Measurements from ENCODE around the gene INPP4B. TPM values are rescaled to one million over a fixed set of nuclear protein-coding genes. Genes with fewer than 3 reads are reported as not detected.

The INPP4B gene
- polyA plus RNA-seq, 1 experiment: 5.1 TPM

GRCh38 chr4:142104041-142104440 is 742.1 kb downstream of the INPP4B start:
- Histone ChIP-seq H3K9me3 (ENCODE audit: control insufficient read depth, insufficient read depth, low read length) (no peaks in the 10 kb centered on the region), H3K27ac (ENCODE audit: low read depth, low read length) (no peak overlapping the region), H3K27me3 (ENCODE audit: control insufficient read depth, insufficient read depth, low read length) (no peaks in the 10 kb centered on the region), H3K4me3 (ENCODE audit: low read depth, low read length) (no peak overlapping the region)
- ChIA-PET POLR2A (no interaction called here), CTCF (no interaction called here)
- DNase-seq (ENCODE audit: low read depth, low spot score): no peak
- no peak for TF ChIP-seq CTCF (IDR thresholded peaks at IDR 0.05; ENCODE audit: low read depth, low read length)

GRCh38 chr4:142101401-142101800 is 744.7 kb downstream of the INPP4B start:
- H3K4me3 ChIP-seq (ENCODE audit: low read depth, low read length): no peak overlapping the region
- H3K9me3 ChIP-seq (ENCODE audit: control insufficient read depth, insufficient read depth, low read length): no peaks in the 10 kb centered on the region
- DNase-seq (ENCODE audit: low read depth, low spot score): no peak
- CTCF ChIA-PET: interaction anchor here (1.0 kb wide), 1 partner anchor 755 kb away, joined by 3 read pairs; no protein-coding TSS in a partner anchor
- POLR2A ChIA-PET: no interaction called here
- no peaks in the 10 kb centered on the region for H3K27me3 ChIP-seq (ENCODE audit: control insufficient read depth, insufficient read depth, low read length)
- no peak overlapping the region for H3K27ac ChIP-seq (ENCODE audit: low read depth, low read length)
- TF ChIP-seq CTCF (IDR thresholded peaks at IDR 0.05; ENCODE audit: low read depth, low read length): no peak

- DNase-seq (ENCODE audit: low read depth, low spot score): no peak
- H3K4me3 ChIP-seq (ENCODE audit: low read depth, low read length): no peak overlapping the region
- CTCF ChIA-PET: interaction anchor here (0.6 to 1.0 kb wide), 2 partner anchors 498 to 755 kb away, joined by 3 to 5 read pairs; no protein-coding TSS in a partner anchor
- H3K27me3 ChIP-seq (ENCODE audit: control insufficient read depth, insufficient read depth, low read length): no peaks in the 10 kb centered on the region
- POLR2A ChIA-PET: no interaction called here
- TF ChIP-seq CTCF (IDR thresholded peaks at IDR 0.05; ENCODE audit: low read depth, low read length): no peak
- H3K27ac ChIP-seq (ENCODE audit: low read depth, low read length): no peak overlapping the region
- H3K9me3 ChIP-seq (ENCODE audit: control insufficient read depth, insufficient read depth, low read length): no peaks in the 10 kb centered on the region
These were observed 745.2 kb downstream of the INPP4B start for GRCh38 chr4:142100941-142101340.

GRCh38 chr4:142098900-142099545 is 747.1 kb downstream of the INPP4B start:
- Histone ChIP-seq H3K4me3 (ENCODE audit: low read depth, low read length) (no peak overlapping the region), H3K27me3 (ENCODE audit: control insufficient read depth, insufficient read depth, low read length) (no peaks in the 10 kb centered on the region), H3K9me3 (ENCODE audit: control insufficient read depth, insufficient read depth, low read length) (no peaks in the 10 kb centered on the region), H3K27ac (ENCODE audit: low read depth, low read length) (no peak overlapping the region)
- no peak for DNase-seq (ENCODE audit: low read depth, low spot score)
- CTCF ChIA-PET: no interaction called here
- no peak for TF ChIP-seq CTCF (IDR thresholded peaks at IDR 0.05; ENCODE audit: low read depth, low read length)
- POLR2A ChIA-PET: no interaction called here

GRCh38 chr4:142098380-142098779 is 747.7 kb downstream of the INPP4B start:
- ChIA-PET CTCF (no interaction called here), POLR2A (no interaction called here)

More at GRCh38 chr4:142098380-142098779, 747.7 kb downstream of the INPP4B start:
- Histone ChIP-seq H3K27me3 (ENCODE audit: control insufficient read depth, insufficient read depth, low read length) (no peaks in the 10 kb centered on the region), H3K27ac (ENCODE audit: low read depth, low read length) (no peak overlapping the region), H3K4me3 (ENCODE audit: low read depth, low read length) (no peak overlapping the region), H3K9me3 (ENCODE audit: control insufficient read depth, insufficient read depth, low read length) (no peaks in the 10 kb centered on the region)
- TF ChIP-seq CTCF (IDR thresholded peaks at IDR 0.05; ENCODE audit: low read depth, low read length): no peak
- no peak for DNase-seq (ENCODE audit: low read depth, low spot score)

Measured in AG04450 (cell line).